Vagina (tissue), 2 donors: Measurements from ENCODE around the gene CDC20B. TPM values are rescaled to one million over a fixed set of nuclear protein-coding genes. Genes with fewer than 3 reads are reported as not detected.

Experiments used
- DNase-seq, 2 donors: peaks; one replicate each; pipeline ENCODE4 v3.0.0-alpha.2; 2017; ENCODE audit errors: extremely low spot score in 2 of 2
- H3K27ac ChIP-seq: fragments of 200-600 bp; sonication (generic); one replicate; pipeline ENCODE4 v1.5.1; 2019
- H3K27me3 ChIP-seq: fragments of 200-600 bp; sonication (generic); one replicate; pipeline ENCODE4 v1.5.1; 2019
- H3K36me3 ChIP-seq, 2 donors: fragments of 200-600 bp; sonication (generic); one replicate each; pipeline ENCODE4 v1.5.1; 2017 to 2019
- H3K4me1 ChIP-seq: fragments of 200-600 bp; sonication (generic); one replicate; pipeline ENCODE4 v1.5.1; 2019
- H3K4me3 ChIP-seq, 2 donors: fragments of 200-600 bp; sonication (generic); 1 replicate in 1 of 2; 2 replicates in 1 of 2; pipeline ENCODE4 v1.5.1; 2016 to 2019
- H3K9me3 ChIP-seq: fragments of 200-600 bp; sonication (generic); one replicate; pipeline ENCODE4 v1.5.1; 2019
- POLR2A ChIP-seq, 2 donors: fragments of 450-650 bp; IDR thresholded peaks; one replicate each; pipeline ENCODE4 v1.6.1; 2017; ENCODE audit warnings: antibody characterized with exemption in 2 of 2, mild to moderate bottlenecking in 2 of 2, moderate library complexity in 2 of 2
- POLR2AphosphoS5 ChIP-seq, 2 donors: sonication (generic); formaldehyde crosslinking; IDR thresholded peaks; one replicate each; pipeline ENCODE4 v1.9.0; 2017; ENCODE audit warnings: antibody characterized with exemption in 2 of 2, mild to moderate bottlenecking in 2 of 2, low read depth in 1 of 2; ENCODE audit not compliant: insufficient read depth in 1 of 2
- intact Hi-C: fragments of 100-400 bp; cut with DNase I; formaldehyde crosslinking; loops from one replicate; pipeline ENCODE4 v1.15.1; 2023
- total RNA-seq: library from RNA; depleted of rRNA; stranded (reverse); fragments of >200 nt; gene quantifications from one replicate; pipeline ENCODE4 v1.2.3, GENCODE V29; 2016
- TF ChIP-seq, protein P1 (sequence below), 3 experiments: fragments of 450-650 bp in 2 of 3; fragments of 200-600 bp in 1 of 3; sonication (generic) in 1 of 3; IDR thresholded peaks; one replicate each; pipeline ENCODE4 v1.5.1; 2017 to 2019; ENCODE audit warnings: antibody characterized with exemption in 3 of 3, mild to moderate bottlenecking in 2 of 3, moderate library complexity in 2 of 3

CDC20B gene
- total RNA-seq, 1 donor from 2014 or later, result not detected

GRCh38 chr5:55072666-55073065 lies 100.3 kb downstream of the CDC20B start:
- DNase-seq, result no peak
- H3K4me1 ChIP-seq, result no peaks in the 10 kb centered on the region
- no peak overlapping the region for H3K4me3 ChIP-seq
- TF ChIP-seq POLR2AphosphoS5 (IDR thresholded peaks at IDR 0.05; ENCODE audit: insufficient read depth in 1 of 2, low read depth in 1 of 2) (no peak), POLR2A (IDR thresholded peaks at IDR 0.05) (no peak)
- TF ChIP-seq, protein P1, sequence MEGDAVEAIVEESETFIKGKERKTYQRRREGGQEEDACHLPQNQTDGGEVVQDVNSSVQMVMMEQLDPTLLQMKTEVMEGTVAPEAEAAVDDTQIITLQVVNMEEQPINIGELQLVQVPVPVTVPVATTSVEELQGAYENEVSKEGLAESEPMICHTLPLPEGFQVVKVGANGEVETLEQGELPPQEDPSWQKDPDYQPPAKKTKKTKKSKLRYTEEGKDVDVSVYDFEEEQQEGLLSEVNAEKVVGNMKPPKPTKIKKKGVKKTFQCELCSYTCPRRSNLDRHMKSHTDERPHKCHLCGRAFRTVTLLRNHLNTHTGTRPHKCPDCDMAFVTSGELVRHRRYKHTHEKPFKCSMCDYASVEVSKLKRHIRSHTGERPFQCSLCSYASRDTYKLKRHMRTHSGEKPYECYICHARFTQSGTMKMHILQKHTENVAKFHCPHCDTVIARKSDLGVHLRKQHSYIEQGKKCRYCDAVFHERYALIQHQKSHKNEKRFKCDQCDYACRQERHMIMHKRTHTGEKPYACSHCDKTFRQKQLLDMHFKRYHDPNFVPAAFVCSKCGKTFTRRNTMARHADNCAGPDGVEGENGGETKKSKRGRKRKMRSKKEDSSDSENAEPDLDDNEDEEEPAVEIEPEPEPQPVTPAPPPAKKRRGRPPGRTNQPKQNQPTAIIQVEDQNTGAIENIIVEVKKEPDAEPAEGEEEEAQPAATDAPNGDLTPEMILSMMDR (IDR thresholded peaks at IDR 0.05), result no peak
- intact Hi-C loops, result no loop called here
- H3K9me3 ChIP-seq, result no peaks in the 10 kb centered on the region
- no peaks in the 10 kb centered on the region for H3K36me3 ChIP-seq
- H3K27me3 ChIP-seq, result no peaks in the 10 kb centered on the region
- no peak overlapping the region for H3K27ac ChIP-seq

DNA sequence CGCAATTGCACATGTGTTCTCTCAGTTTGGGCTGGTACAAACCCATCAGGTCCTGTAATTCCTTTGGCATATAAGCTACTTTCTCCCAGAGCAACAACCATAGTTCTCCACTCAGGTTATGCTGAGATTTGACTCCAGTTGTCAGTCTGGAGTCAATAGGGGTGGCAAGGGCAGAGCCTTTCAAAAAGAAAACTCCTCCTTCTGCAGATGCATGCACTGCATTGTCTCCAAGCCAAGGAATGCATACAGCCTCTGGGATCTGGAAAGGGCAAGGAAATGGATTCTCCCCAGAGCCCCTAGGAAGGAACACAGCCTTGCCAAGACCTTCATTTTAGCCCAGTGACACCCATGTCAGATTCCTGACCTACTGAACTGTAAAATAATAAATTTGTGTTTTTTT lies 101.6 kb downstream of the CDC20B start:
- Histone ChIP-seq H3K4me1 (no peaks in the 10 kb centered on the region), H3K27ac (no peak overlapping the region), H3K36me3 (no peaks in the 10 kb centered on the region), H3K9me3 (no peaks in the 10 kb centered on the region), H3K27me3 (no peaks in the 10 kb centered on the region), H3K4me3 (no peak overlapping the region)
- TF ChIP-seq POLR2A (IDR thresholded peaks at IDR 0.05) (no peak), POLR2AphosphoS5 (IDR thresholded peaks at IDR 0.05; ENCODE audit: insufficient read depth in 1 of 2, low read depth in 1 of 2) (no peak)
- TF ChIP-seq, protein P1 (IDR thresholded peaks at IDR 0.05), result no peak
- intact Hi-C loops, result no loop called here
- no peak for DNase-seq

- TF ChIP-seq POLR2AphosphoS5 (IDR thresholded peaks at IDR 0.05; ENCODE audit: insufficient read depth in 1 of 2, low read depth in 1 of 2), result no peak
- TF ChIP-seq POLR2A (IDR thresholded peaks at IDR 0.05), result no peak
- H3K36me3 ChIP-seq, result no peaks in the 10 kb centered on the region
- intact Hi-C loops, result no loop called here
- no peaks in the 10 kb centered on the region for H3K27me3 ChIP-seq
- H3K9me3 ChIP-seq, result no peaks in the 10 kb centered on the region
- H3K4me3 ChIP-seq, result no peak overlapping the region
- no peaks in the 10 kb centered on the region for H3K4me1 ChIP-seq
- no peak for DNase-seq
- no peak overlapping the region for H3K27ac ChIP-seq
Observed at GRCh38 chr5:55070968-55071367, 102.0 kb downstream of the CDC20B start.

DNA sequence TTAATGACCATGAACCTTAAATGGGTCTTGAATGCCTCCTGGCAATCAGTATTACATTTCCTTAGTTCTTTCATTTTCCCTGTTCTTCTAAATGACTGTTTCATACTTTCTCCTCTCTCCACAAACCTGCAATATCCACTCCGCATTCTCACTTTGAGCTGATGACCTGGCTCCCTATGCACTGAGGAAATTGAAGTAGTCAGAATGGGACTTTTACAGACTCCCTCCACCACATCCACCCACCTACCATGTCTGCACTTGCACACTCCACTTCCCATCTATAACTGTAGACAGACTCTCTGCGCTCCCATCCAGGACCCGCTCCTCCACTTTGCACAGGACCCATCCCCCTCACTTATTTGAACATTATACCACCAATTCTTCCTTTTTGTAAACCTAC lies 106.7 kb downstream of the CDC20B start:
- no peaks in the 10 kb centered on the region for H3K9me3 ChIP-seq
- TF ChIP-seq, protein P1 (IDR thresholded peaks at IDR 0.05), result no peak
- TF ChIP-seq POLR2A (IDR thresholded peaks at IDR 0.05), result no peak
- no peak for TF ChIP-seq POLR2AphosphoS5 (IDR thresholded peaks at IDR 0.05; ENCODE audit: insufficient read depth in 1 of 2, low read depth in 1 of 2)
- intact Hi-C loops, result no loop called here
- no peak overlapping the region for H3K27ac ChIP-seq
- H3K27me3 ChIP-seq, result no peaks in the 10 kb centered on the region
- no peak overlapping the region for H3K4me3 ChIP-seq
- no peaks in the 10 kb centered on the region for H3K36me3 ChIP-seq
- no peak for DNase-seq
- H3K4me1 ChIP-seq, result no peaks in the 10 kb centered on the region

GRCh38 chr5:55064523-55064922 lies 108.5 kb downstream of the CDC20B start:
- Histone ChIP-seq H3K4me1 (no peaks in the 10 kb centered on the region), H3K4me3 (no peak overlapping the region), H3K27ac (no peak overlapping the region), H3K36me3 (no peaks in the 10 kb centered on the region), H3K9me3 (no peaks in the 10 kb centered on the region), H3K27me3 (no peaks in the 10 kb centered on the region)
- intact Hi-C loops, result no loop called here
- DNase-seq, result no peak
- TF ChIP-seq, protein P1 (IDR thresholded peaks at IDR 0.05), result no peak
- no peak for TF ChIP-seq POLR2A (IDR thresholded peaks at IDR 0.05)
- TF ChIP-seq POLR2AphosphoS5 (IDR thresholded peaks at IDR 0.05; ENCODE audit: insufficient read depth in 1 of 2, low read depth in 1 of 2), result no peak
